ENCODE results near the gene DGKB.

DNA sequence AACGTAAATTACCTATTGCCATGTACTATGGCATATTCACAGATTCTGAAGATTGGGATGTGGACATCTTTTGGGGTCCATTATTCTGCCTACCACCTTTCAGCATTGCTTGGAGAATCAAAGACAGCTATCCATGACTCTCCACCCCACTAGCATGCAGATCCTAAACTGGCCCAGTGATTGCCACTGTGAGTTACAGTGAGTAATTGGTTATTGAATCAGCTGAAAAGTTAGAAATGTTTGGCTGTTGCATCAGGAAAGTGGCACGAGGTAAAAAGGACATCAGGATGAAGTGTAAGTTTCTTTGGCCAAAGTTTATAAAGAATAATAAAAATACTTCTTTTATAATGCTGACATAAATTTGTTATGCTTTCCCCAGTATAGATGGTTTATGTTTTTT lies 764.9 kb downstream of the DGKB start:
- TF ChIP-seq CTCF (IDR thresholded peaks at IDR 0.05), result no peak
- no peak for TF ChIP-seq RXRA (IDR thresholded peaks at IDR 0.05; ENCODE audit: borderline replicate concordance, low read depth)
- no peak for TF ChIP-seq TAF1 (IDR thresholded peaks at IDR 0.05; ENCODE audit: borderline replicate concordance, low read depth, low read length)

Measured in SK-N-SH (cell line).